SK-N-SH treated with all-trans-retinoic acid at 6 μM for 48 hours (cell line): ENCODE data around the gene LTBP2.

ENCODE experiments used
- ATAC-seq: fragments of 200-7000 bp; cut with Tn5 transposase; 3 replicates; pipeline ENCODE4 v1.9.1; 2020; ENCODE audit warnings: mild to moderate bottlenecking, moderate library complexity
- ARNTL ChIP-seq: fragments of 450-650 bp; formaldehyde crosslinking; IDR thresholded peaks from 2 replicates; pipeline ENCODE4 v1.5.0; 2020; ENCODE audit warnings: low read depth, mild to moderate bottlenecking, moderate library complexity, borderline replicate concordance
- BACH2 ChIP-seq: fragments of 250-450 bp; sonication (Bioruptor Pico); IDR thresholded peaks from 2 replicates; pipeline ENCODE4 v1.9.0; 2021; ENCODE audit warnings: mild to moderate bottlenecking, borderline replicate concordance
- CREB5 ChIP-seq: fragments of 250-450 bp; sonication (Bioruptor Pico); IDR thresholded peaks from 2 replicates; pipeline ENCODE4 v1.5.1; 2020; ENCODE audit warnings: low read depth, mild to moderate bottlenecking, moderate library complexity
- CSDC2 ChIP-seq: fragments of 250-450 bp; sonication (Bioruptor Pico); IDR thresholded peaks from 2 replicates; pipeline ENCODE4 v1.5.0; 2020; ENCODE audit warnings: mild to moderate bottlenecking, moderate library complexity
- CSRNP3 ChIP-seq: fragments of 250-450 bp; sonication (Bioruptor Pico); IDR thresholded peaks from 2 replicates; pipeline ENCODE4 v1.5.1; 2021; ENCODE audit warnings: mild to moderate bottlenecking, moderate library complexity
- GLIS3 ChIP-seq: fragments of 250-450 bp; sonication (Bioruptor Pico); IDR thresholded peaks from 2 replicates; pipeline ENCODE4 v1.5.0; 2020; ENCODE audit warnings: mild to moderate bottlenecking, moderate library complexity
- ISL1 ChIP-seq: fragments of 250-450 bp; sonication (Bioruptor Pico); IDR thresholded peaks from 2 replicates; pipeline ENCODE4 v2.1.2; 2022; ENCODE audit warnings: mild to moderate bottlenecking, moderate library complexity
- PATZ1 ChIP-seq: fragments of 250-450 bp; sonication (Bioruptor Pico); IDR thresholded peaks from 2 replicates; pipeline ENCODE4 v1.8.0; 2020; ENCODE audit warnings: mild to moderate bottlenecking, moderate library complexity, borderline replicate concordance
- POU6F1 ChIP-seq: fragments of 250-450 bp; sonication (Bioruptor Pico); IDR thresholded peaks from 2 replicates; pipeline ENCODE4 v1.8.0; 2021; ENCODE audit warnings: low read depth, mild to moderate bottlenecking, moderate library complexity, borderline replicate concordance
- PPARA ChIP-seq: fragments of 250-450 bp; sonication (Bioruptor Pico); IDR thresholded peaks from 2 replicates; pipeline ENCODE4 v1.5.0; 2020; ENCODE audit warnings: mild to moderate bottlenecking, borderline replicate concordance
- RARB ChIP-seq: fragments of 250-450 bp; sonication (Bioruptor Pico); IDR thresholded peaks from 2 replicates; pipeline ENCODE4 v1.8.0; 2021; ENCODE audit warnings: mild to moderate bottlenecking, moderate library complexity
- TCF4 ChIP-seq: fragments of 250-450 bp; sonication (Bioruptor Pico); IDR thresholded peaks from 2 replicates; pipeline ENCODE4 v1.8.0; 2021; ENCODE audit warnings: mild to moderate bottlenecking, moderate library complexity, borderline replicate concordance
- TOX ChIP-seq: fragments of 250-450 bp; sonication (Bioruptor Pico); IDR thresholded peaks from 2 replicates; pipeline ENCODE4 v1.8.0; 2021; ENCODE audit warnings: mild to moderate bottlenecking, moderate library complexity, borderline replicate concordance
- TSHZ2 ChIP-seq: fragments of 250-450 bp; sonication (Bioruptor Pico); IDR thresholded peaks from 2 replicates; pipeline ENCODE4 v1.5.0; 2020; ENCODE audit warnings: mild to moderate bottlenecking, moderate library complexity
- ZC3H10 ChIP-seq: fragments of 250-450 bp; sonication (Bioruptor Pico); IDR thresholded peaks from 2 replicates; pipeline ENCODE4 v1.5.1; 2021; ENCODE audit warnings: mild to moderate bottlenecking, moderate library complexity
- ZFP3 ChIP-seq: fragments of 250-450 bp; sonication (Bioruptor Pico); IDR thresholded peaks from 2 replicates; pipeline ENCODE4 v1.5.0; 2020; ENCODE audit warnings: mild to moderate bottlenecking, moderate library complexity
- ZFP30 ChIP-seq: fragments of 450-650 bp; formaldehyde crosslinking; IDR thresholded peaks from 2 replicates; pipeline ENCODE4 v1.5.0; 2022; ENCODE audit warnings: mild to moderate bottlenecking, moderate library complexity
- ZNF565 ChIP-seq: fragments of 450-650 bp; formaldehyde crosslinking; conservative IDR thresholded peaks from 2 replicates; pipeline ENCODE4 v1.5.0; 2020; ENCODE audit warnings: low read depth, mild to moderate bottlenecking, moderate library complexity
- ZNF8 ChIP-seq: fragments of 450-650 bp; formaldehyde crosslinking; IDR thresholded peaks from 2 replicates; pipeline ENCODE4 v1.5.0; 2020; ENCODE audit warnings: mild to moderate bottlenecking, moderate library complexity

Gene LTBP2

GRCh38 chr14:74506411-74506851, 105.6 kb downstream of the LTBP2 start:
- TF ChIP-seq ZFP3 (CRISPR knock-in tag) = no peak
- TF ChIP-seq CSDC2 = no peak
- no peak for TF ChIP-seq PATZ1
- no peak for TF ChIP-seq CREB5 (CRISPR knock-in tag)
- no peak for TF ChIP-seq RARB (CRISPR knock-in tag)
- no peak for TF ChIP-seq GLIS3
- TF ChIP-seq ZFP30 (CRISPR knock-in tag) = no peak
- no peak for TF ChIP-seq ARNTL (CRISPR knock-in tag)
- no peak for TF ChIP-seq ISL1 (CRISPR knock-in tag)
- no peak for TF ChIP-seq ZNF565 (CRISPR knock-in tag)
- TF ChIP-seq PPARA (CRISPR knock-in tag) = no peak
- TF ChIP-seq TSHZ2 = no peak
- ATAC-seq = no peak

- ATAC-seq = no peak
Measured at GRCh38 chr14:74505831-74506230, 106.2 kb downstream of the LTBP2 start.

More at GRCh38 chr14:74505831-74506230, 106.2 kb downstream of the LTBP2 start:
- TF ChIP-seq TSHZ2 (no peak), TCF4 (CRISPR knock-in tag) (no peak), PPARA (CRISPR knock-in tag) (no peak), ZNF8 (CRISPR knock-in tag) (no peak), GLIS3 (no peak), BACH2 (CRISPR knock-in tag) (no peak), PATZ1 (no peak), ISL1 (CRISPR knock-in tag) (no peak), ZFP3 (CRISPR knock-in tag) (no peak), RARB (CRISPR knock-in tag) (no peak), ZC3H10 (CRISPR knock-in tag) (no peak), CREB5 (CRISPR knock-in tag) (no peak), TOX (no peak), CSRNP3 (no peak), CSDC2 (no peak), ZFP30 (CRISPR knock-in tag) (no peak), ZNF565 (CRISPR knock-in tag) (no peak), POU6F1 (CRISPR knock-in tag) (no peak)
